IMR-90 (cell line): ENCODE data around the gene DPP6. TPM values are rescaled to one million over a fixed set of nuclear protein-coding genes. Genes with fewer than 3 reads are reported as not detected.

Experiments
- ATAC-seq: fragments of 200-7000 bp; cut with Tn5 transposase; 2 replicates; pipeline ENCODE4 v1.9.1; 2020; ENCODE audit warnings: low read depth, mild to moderate bottlenecking, moderate library complexity
- BruUV-seq: library from RNA; stranded (reverse); fragments of 400-500 nt; replicated peaks from 2 replicates; lab custom pipeline; 2021; lab: Mats Ljungman, UMichigan
- CTCF ChIA-PET: fragments of 300-600 bp; formaldehyde crosslinking; extraction: SDS; loops from one replicate; lab custom pipeline; 2021; ENCODE audit warnings: antibody characterized with exemption; lab: Yijun Ruan, JAX
- POLR2A ChIA-PET: fragments of 300-600 bp; sonication (Branson Sonifier 250); formaldehyde crosslinking; loops from one replicate; lab custom pipeline; 2022; ENCODE audit warnings: antibody characterized with exemption; ENCODE audit not compliant: unreplicated experiment; lab: Charles Lee
- DNase-seq: peaks from one replicate; pipeline ENCODE4 v3.0.0; 2013
- H2AFZ ChIP-seq: replicated peaks from 2 replicates; pipeline ENCODE3; 2013; ENCODE audit warnings: low read length, mild to moderate bottlenecking; ENCODE audit not compliant: poor library complexity
- H2AK5ac ChIP-seq: 2 replicates; pipeline ENCODE4 v1.6.1; 2013; ENCODE audit warnings: low read depth, low read length, inconsistent platforms
- H2AK9ac ChIP-seq: replicated peaks from 2 replicates; pipeline ENCODE3; 2013; ENCODE audit warnings: mild to moderate bottlenecking, low read depth, low read length, moderate library complexity; ENCODE audit not compliant: poor library complexity
- H2BK120ac ChIP-seq: 2 replicates; pipeline ENCODE4 v1.6.1; 2013; ENCODE audit warnings: low read depth, low read length, inconsistent platforms
- H2BK15ac ChIP-seq: 3 replicates; pipeline ENCODE4 v1.6.1; 2013; ENCODE audit warnings: low read depth, low read length, inconsistent platforms
- H2BK20ac ChIP-seq: 2 replicates; pipeline ENCODE4 v1.6.1; 2013; ENCODE audit warnings: low read depth, mild to moderate bottlenecking, inconsistent platforms, low read length, moderate library complexity
- H2BK5ac ChIP-seq: 2 replicates; pipeline ENCODE4 v1.6.1; 2013; ENCODE audit warnings: mild to moderate bottlenecking, low read depth, low read length, inconsistent platforms; ENCODE audit not compliant: poor library complexity, severe bottlenecking
- H3K14ac ChIP-seq: replicated peaks from 2 replicates; pipeline ENCODE4 v1.6.1; 2013; ENCODE audit warnings: low read depth, low read length, inconsistent platforms
- H3K18ac ChIP-seq: 2 replicates; pipeline ENCODE4 v1.6.1; 2013; ENCODE audit warnings: low read depth, low read length, control low read depth
- H3K23ac ChIP-seq: 2 replicates; pipeline ENCODE4 v1.6.1; 2013; ENCODE audit warnings: low read depth, low read length, inconsistent platforms
- H3K27ac ChIP-seq: 2 replicates; pipeline ENCODE4 v1.5.1; 2013; ENCODE audit warnings: mild to moderate bottlenecking, control low read depth, low read length; ENCODE audit not compliant: insufficient read depth
- H3K27me3 ChIP-seq: 2 replicates; pipeline ENCODE4 v1.6.1; 2013; ENCODE audit warnings: low read length; ENCODE audit not compliant: control insufficient read depth, insufficient read depth
- H3K36me3 ChIP-seq: 2 replicates; pipeline ENCODE4 v1.6.1; 2013; ENCODE audit warnings: low read length, mixed read lengths; ENCODE audit not compliant: control insufficient read depth, insufficient read depth
- H3K4ac ChIP-seq: 2 replicates; pipeline ENCODE4 v1.6.1; 2013; ENCODE audit warnings: low read depth, low read length, inconsistent platforms
- H3K4me1 ChIP-seq: 2 replicates; pipeline ENCODE4 v1.6.1; 2013; ENCODE audit warnings: low read length, mixed read lengths; ENCODE audit not compliant: control insufficient read depth, insufficient read depth
- H3K4me2 ChIP-seq: 2 replicates; pipeline ENCODE4 v1.6.1; 2013; ENCODE audit warnings: low read depth, mild to moderate bottlenecking, control low read depth, low read length, moderate library complexity
- H3K4me3 ChIP-seq: 2 replicates; pipeline ENCODE4 v1.5.1; 2013; ENCODE audit warnings: low read depth, mild to moderate bottlenecking, control low read depth, low read length, moderate library complexity; ENCODE audit not compliant: insufficient read depth
- H3K56ac ChIP-seq: 2 replicates; pipeline ENCODE4 v1.6.1; 2013; ENCODE audit warnings: low read length, inconsistent platforms; ENCODE audit not compliant: insufficient read depth; ENCODE audit errors: extremely low read depth
- H3K79me1 ChIP-seq, 2 experiments: 2 replicates each; pipeline ENCODE4 v1.6.1; 2013; ENCODE audit warnings: low read length in 2 of 2, inconsistent platforms in 1 of 2, low read depth in 1 of 2
- H3K9ac ChIP-seq: 2 replicates; pipeline ENCODE4 v1.6.1; 2013; ENCODE audit warnings: low read depth, low read length, control low read depth
- H3K9me1 ChIP-seq: 2 replicates; pipeline ENCODE4 v1.6.1; 2013; ENCODE audit warnings: low read length, inconsistent platforms; ENCODE audit not compliant: insufficient read depth
- H3K9me3 ChIP-seq: 2 replicates; pipeline ENCODE4 v1.6.1; 2013; ENCODE audit warnings: low read length; ENCODE audit not compliant: control insufficient read depth, insufficient read depth
- H4K20me1 ChIP-seq: 2 replicates; pipeline ENCODE4 v1.6.1; 2013; ENCODE audit warnings: low read length, inconsistent platforms; ENCODE audit not compliant: insufficient read depth
- H4K5ac ChIP-seq: 2 replicates; pipeline ENCODE4 v1.6.1; 2013; ENCODE audit warnings: mild to moderate bottlenecking, low read depth, low read length, control low read depth
- H4K8ac ChIP-seq, 2 experiments: 2 replicates each; pipeline ENCODE4 v1.6.1; 2013; ENCODE audit warnings: low read depth in 2 of 2, low read length in 2 of 2, control low read depth in 1 of 2, inconsistent platforms in 1 of 2
- H4K91ac ChIP-seq: 2 replicates; pipeline ENCODE4 v1.6.1; 2013; ENCODE audit warnings: low read depth, low read length, inconsistent platforms; ENCODE audit not compliant: insufficient read depth
- NFE2L2 ChIP-seq: fragments of 150-350 bp; IDR thresholded peaks from 2 replicates; pipeline ENCODE4 v1.6.1; 2016; ENCODE audit warnings: low read depth, mild to moderate bottlenecking, low read length
- WGBS, 2 experiments: methylation state at CpG; one replicate each; pipeline versions ENCODE4 v1.1.5 to v1.1.7; 2013; ENCODE audit warnings: missing lambda C conversion rate in 2 of 2; ENCODE audit not compliant: insufficient read length in 1 of 2; ENCODE audit errors: extremely low coverage in 2 of 2; 5-methylcytosine and 5-hydroxymethylcytosine counted together
- dilution Hi-C: fragments of 300-500 bp; cut with HindIII; formaldehyde crosslinking; loops from one replicate; pipeline ENCODE4 v1.14.3; 2018; ENCODE audit warnings: low sequenced_read_pairs; ENCODE audit not compliant: unreplicated experiment
- in situ Hi-C: fragments of 300-500 bp; cut with MboI; formaldehyde crosslinking; loops from 3 replicates; pipeline ENCODE4 v1.14.3; 2019; ENCODE audit warnings: low sequenced_read_pairs, inconsistent platforms, mixed read lengths
- intact Hi-C: fragments of 100-400 bp; cut with micrococcal nuclease; formaldehyde crosslinking; loops from 2 replicates; pipeline ENCODE4 v1.10.0; 2022
- polyA plus RNA-seq, 3 experiments: library from polyadenylated mRNA; depleted of rRNA; stranded (reverse); fragments of >200 nt; gene quantifications; 2 replicates each; pipeline ENCODE4 v1.2.3, GENCODE V29; 2012; ENCODE audit warnings: low replicate concordance in 1 of 3
- total RNA-seq: library from RNA; depleted of rRNA; stranded (reverse); fragments of >200 nt; gene quantifications from 2 replicates; pipeline ENCODE4 v1.2.3, GENCODE V29; 2012

DPP6 gene
- total and polyA plus RNA-seq, 2 of the 4 experiments (the other 2 are of a cell fraction): not detected

GRCh38 chr7:154380771-154381170, 328.6 kb downstream of the DPP6 start:
- Histone ChIP-seq H3K27ac (no peak overlapping the region), H3K4me2 (no peak overlapping the region), H2BK15ac (no peak overlapping the region), H2AK9ac (no peak overlapping the region), H4K20me1 (no peaks in the 10 kb centered on the region), H4K91ac (no peak overlapping the region), H3K9ac (no peak overlapping the region), H3K4me3 (no peak overlapping the region), H3K79me1 (no peaks in the 10 kb centered on the region), H4K5ac (no peak overlapping the region), H4K8ac (no peak overlapping the region), H3K23ac (no peak overlapping the region), H3K27me3 (no peaks in the 10 kb centered on the region), H3K9me1 (no peaks in the 10 kb centered on the region), H3K36me3 (no peaks in the 10 kb centered on the region), H2AFZ (no peak overlapping the region), H3K18ac (no peak overlapping the region), H2BK5ac (no peak overlapping the region), H3K9me3 (peaks cover 21% of the 10 kb centered on the region), H2BK20ac (no peak overlapping the region), H2BK120ac (no peak overlapping the region), H3K4ac (no peak overlapping the region), H3K4me1 (no peaks in the 10 kb centered on the region), H3K56ac (no peak overlapping the region), H3K14ac (no peak overlapping the region), H2AK5ac (no peak overlapping the region)
- no TSS peak for BruUV-seq
- no peak for TF ChIP-seq NFE2L2
- ChIA-PET CTCF (no interaction called here), POLR2A (no interaction called here)
- ATAC-seq: no peak
- dilution Hi-C loops (no loop called here), in situ Hi-C loops (no loop called here), intact Hi-C loops (no loop called here)
- no peak for DNase-seq
- WGBS, 2 experiments: 31% methylated on average over 2 of the region's 3 CpGs; no CpG with 5 or more reads in 1 of the 2 experiments
